HG02840 (cell line): ENCODE results near the gene GATA3.

ENCODE experiments used
- ATAC-seq: cut with Tn5 transposase; IDR thresholded peaks from one replicate; pipeline ENCODE4 v1.9.1; 2021; ENCODE audit warnings: mild to moderate bottlenecking, moderate library complexity, moderate number of reproducible peaks; ENCODE audit not compliant: unreplicated experiment, low FRiP score

The GATA3 gene

DNA sequence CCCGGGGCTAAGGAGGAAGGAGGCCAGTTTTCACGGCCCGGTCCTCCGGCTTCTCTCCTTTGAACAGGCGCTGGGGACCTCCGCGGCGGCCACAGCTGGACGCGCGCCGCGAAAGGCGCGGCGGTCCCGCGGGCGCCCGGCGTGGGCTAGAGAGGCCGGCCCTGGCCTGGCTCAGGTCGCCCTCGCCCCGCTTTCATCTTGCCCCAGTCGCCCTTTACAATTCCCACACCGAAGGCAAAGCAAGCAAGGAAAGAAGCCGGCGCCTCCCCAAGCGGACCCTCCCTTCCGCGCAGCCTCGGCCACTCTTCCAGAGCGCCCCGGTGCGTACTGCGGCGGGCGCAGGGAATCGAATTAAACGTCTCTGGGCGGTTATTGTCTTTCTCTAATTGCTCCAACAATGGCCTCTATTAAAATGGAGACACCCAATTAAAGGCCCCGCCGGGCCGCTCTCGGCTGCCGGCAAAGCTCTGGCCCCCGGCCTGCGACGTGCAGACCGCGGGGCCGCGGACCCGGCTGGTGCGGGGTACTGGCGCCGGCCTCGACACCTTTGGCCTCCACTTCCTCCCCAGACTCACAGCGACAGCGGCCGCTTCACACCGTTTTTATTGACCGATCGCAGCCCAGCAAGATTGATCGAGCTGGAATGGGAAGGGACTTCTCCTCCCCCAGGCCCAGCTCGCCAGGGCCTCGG, 4.5 kb upstream of the GATA3 start:
- ATAC-seq, result no peak

DNA sequence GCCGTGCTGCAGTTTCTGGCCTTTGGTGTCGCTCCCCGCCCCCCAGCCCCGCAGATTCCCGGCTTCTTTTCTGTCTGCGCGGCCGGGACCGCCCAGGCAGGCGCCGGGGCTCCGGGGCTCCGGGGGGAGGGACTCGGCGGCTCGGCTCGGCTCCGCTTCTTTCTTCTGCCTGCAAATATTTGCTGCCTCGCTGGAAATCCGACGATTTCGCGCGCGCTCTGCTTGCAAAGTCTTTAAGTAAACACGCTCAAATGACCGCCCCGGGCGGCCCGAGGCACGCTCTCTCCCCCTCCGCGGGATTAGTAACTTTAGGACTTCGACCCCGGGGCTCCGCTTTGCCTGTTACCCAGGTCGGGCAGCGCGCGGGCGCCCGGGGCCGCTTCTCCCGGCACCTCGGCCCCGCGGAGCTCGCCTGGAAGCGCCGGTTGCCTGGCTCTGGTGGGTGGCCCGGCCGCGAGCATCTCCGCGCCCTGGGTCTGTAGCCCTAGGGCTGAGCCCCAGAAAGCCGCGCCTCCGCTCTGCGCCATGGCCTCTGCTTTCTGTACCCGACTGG, 3.9 kb upstream of the GATA3 start:
- ATAC-seq, result no peak

DNA sequence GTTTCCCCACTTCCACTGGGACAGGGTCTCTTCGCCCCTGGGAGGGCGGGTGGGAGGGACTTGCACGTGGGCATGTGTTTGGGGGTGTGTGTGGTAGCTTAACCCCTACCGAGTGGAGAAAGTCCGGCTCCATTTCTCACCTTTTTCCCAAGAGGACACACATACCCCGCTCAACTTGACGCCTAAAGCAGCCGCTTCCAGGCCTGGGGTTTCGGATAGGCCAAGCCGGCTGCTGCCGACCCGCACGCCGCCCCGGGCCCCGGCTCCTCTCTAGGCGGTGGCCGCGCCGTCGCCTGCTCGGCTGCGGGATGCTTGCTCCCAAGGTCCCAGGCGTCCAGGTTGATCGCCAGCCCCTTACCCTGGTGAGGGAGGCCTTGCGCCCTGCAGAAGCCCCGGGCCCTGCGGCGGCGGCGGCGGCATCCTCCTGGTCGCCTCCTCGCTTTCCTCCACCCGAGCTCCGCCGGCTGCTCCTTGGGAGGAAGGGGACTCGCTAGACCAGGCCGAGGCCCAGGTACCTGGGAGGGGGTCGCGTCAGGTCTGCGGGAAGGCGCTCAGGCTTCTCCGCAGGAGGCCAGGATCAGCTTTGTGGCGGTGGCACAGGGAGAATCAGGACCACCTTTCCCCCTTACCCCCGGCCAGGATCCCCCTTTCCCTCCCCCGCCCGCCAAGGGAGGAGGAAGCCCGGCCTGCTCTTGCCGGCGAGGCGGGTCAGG, 3.2 kb upstream of the GATA3 start:
- no peak for ATAC-seq

DNA sequence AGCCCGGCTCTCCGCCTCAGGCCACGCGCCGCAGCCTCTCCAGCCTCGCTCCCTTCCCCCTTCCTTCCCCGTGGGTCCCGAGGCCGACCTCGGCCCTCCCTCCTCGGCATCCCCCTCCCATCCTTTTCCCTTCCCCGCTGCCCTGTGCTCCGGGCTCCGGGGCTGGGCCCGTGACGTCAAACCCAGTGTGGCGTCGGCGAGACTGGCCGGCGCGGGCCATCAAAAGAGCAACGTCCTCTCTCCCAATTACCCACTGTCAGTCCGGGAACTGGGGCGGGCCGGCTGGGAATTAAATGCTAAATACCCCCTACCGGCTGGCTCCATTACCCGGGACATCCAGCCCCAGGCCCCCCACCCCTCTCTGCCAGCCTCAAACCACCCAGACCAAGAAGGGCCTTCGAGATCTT, 2.6 kb upstream of the GATA3 start:
- ATAC-seq, result no peak

DNA sequence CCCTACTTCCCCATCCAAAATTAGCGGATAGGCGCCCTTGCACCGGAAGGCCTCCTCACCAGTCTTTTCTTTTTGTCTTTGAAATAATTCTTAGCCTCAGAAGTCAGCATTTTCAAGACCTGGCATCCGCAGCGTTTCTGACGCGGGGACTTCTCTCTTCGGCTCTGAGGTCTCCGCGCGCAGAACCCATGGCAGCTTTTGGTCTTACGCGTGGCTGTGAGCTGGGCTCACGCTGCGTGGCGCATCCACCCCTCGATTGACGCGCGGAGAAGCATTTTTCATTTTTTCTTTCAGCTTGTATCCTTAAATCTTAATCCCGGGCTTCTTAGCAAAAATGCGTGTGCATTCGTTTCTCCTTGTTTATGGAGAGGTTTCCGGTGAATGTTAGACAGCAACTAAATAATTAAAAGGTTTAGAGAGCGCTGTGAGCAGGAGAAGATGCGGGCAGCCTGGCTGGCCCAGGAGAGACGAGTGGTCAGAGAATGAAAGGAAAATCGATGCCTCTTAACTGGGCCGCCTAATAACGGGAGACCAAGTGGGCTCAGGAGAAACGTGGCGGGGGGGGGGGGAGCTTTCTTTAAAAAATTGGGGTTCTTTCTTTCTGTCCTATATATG, 2.0 kb upstream of the GATA3 start:
- no peak for ATAC-seq

DNA sequence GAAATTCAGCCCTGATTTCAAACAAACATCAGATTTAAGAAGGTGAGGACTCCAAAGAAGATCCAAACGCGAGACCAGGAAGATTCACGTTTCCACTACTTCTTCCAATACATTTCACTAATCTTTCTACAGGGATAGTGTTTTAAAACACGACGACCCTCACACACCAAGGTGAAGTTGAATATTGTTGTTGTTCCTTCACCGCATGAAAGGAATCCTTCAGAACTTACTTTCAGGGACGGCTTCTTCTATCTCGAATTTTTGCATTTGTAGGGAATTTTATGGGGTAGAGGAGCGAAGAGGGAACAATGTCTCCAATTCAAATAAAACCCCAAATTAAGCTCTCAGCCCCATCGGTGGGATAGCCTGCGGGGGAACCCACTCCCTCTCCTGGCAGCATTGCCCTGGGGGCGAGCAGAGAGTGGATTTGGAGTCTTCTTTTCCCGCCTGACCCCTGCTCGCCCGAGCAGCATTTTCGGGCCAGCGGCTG, 1.5 kb upstream of the GATA3 start:
- no peak for ATAC-seq

DNA sequence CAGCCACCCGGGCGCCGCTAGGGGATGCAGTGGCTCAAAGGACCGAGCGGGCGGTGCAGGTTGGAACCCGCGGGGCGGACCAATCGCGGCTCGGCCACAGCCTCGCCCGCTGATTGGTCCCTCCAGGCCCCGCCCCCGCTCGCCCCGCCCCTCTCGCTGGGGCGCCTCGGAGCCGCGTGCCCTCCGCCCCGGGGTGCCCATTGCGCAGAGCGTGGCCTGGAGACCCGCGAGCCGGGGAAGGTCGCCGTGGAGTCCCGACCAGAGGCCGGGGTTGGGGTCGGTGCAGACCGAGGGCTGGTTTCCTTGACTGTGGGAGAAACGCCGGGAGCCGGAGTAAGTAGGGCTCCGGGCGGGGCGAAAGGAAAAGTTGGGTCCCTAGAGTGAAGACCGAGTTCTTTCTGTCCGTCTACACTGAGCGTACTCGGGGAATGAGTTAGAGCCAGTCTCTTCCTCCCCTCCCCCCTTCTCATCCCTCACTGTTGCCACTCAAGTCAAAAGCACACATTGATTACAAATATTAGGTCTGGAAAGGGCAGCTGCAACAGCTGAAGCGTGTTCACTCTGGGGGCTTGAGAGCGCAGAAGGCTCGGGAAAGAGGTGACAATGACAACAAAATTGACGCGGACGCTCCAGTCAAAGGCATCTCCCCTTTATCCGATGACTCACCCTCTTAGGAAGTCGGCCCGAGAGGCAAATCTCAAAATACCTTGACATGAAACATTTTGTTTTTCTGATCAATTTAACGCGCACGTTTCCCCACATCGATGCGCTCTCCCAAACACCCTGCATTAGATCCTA, 843 bp upstream of the GATA3 start:
- ATAC-seq, result peak; percentile 55

DNA sequence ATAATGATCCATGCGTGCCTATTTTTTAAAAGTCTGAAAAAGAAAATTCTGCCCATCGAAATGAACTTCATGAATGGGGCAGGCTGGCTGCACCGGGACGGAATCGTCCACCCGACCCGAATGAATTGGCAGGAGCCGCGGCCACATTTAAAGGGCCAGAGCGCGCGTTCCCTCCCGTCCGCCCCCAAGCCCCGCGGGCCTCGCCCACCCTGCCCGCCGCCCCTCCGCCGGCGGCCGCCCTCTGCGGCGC, 319 bp upstream of the GATA3 start:
- ATAC-seq, result peak; percentile 2

DNA sequence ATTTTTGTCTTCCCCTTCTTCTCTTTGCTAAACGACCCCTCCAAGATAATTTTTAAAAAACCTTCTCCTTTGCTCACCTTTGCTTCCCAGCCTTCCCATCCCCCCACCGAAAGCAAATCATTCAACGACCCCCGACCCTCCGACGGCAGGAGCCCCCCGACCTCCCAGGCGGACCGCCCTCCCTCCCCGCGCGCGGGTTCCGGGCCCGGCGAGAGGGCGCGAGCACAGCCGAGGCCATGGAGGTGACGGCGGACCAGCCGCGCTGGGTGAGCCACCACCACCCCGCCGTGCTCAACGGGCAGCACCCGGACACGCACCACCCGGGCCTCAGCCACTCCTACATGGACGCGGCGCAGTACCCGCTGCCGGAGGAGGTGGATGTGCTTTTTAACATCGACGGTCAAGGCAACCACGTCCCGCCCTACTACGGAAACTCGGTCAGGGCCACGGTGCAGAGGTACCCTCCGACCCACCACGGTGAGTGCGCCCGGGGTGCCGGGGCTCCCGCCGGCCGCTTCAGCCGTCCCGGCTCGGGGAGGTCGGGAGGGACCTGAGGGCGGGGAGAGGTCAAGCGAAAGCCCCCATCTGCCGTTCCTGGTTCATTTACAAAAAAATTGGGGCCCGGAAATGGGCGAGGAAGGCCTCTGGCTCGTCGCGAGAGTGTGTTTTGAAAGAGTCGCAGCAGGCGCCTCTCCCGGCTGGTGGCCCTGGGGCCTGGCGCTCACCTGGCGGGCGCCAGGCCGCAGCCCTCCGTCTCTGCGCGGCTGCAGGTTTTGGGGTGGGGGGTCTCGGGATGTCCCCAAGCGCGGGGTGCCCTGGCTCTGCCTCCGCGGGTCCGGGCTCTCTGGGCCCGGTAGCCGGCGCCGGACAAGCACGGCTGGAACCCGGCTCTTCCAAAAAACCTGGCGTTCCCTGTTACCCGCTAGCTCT, 1.2 kb downstream of the GATA3 start:
- ATAC-seq, result no peak

DNA sequence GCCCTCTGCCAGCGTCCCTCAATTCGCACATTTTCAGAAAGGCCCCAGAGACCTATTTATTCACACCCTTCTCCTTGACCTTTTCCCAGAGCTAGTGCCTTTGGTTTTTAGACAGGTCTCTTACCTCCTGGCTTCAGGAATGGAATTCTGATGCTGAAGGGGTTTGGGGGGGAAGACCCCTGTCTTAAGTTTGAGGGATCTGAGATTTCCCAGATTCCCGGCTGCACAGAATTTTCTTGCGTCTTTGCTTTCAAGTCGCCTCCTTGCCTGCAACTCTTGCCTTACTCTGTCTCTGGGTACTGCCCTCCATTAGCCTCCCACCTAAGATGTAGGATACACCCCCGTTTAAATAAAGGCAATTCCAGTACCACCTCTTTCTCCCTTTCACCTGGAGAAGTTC, 1.9 kb downstream of the GATA3 start:
- no peak for ATAC-seq

DNA sequence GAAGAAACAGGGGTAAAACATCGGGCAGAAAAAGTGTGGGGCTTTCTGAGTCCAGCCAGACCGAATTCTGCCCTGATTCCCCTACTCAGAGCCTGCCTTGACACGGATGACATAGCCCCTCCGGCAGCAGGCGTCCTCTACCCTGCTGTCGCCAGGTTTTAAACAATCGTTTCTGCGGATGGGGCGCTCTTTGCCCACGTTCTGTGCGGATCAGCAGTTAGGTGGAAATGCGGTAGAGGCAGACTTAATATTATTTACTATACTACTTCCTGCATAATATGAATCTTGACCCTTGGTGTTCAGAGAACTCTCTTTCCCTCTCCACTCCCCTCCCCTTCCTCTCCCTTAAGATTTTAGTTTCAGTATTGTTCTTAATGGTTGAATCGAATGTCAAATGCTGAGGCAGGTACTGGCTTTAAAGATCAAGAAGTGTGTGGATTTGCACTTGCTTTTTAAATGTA, 2.4 kb downstream of the GATA3 start:
- peak; percentile 24 for ATAC-seq

DNA sequence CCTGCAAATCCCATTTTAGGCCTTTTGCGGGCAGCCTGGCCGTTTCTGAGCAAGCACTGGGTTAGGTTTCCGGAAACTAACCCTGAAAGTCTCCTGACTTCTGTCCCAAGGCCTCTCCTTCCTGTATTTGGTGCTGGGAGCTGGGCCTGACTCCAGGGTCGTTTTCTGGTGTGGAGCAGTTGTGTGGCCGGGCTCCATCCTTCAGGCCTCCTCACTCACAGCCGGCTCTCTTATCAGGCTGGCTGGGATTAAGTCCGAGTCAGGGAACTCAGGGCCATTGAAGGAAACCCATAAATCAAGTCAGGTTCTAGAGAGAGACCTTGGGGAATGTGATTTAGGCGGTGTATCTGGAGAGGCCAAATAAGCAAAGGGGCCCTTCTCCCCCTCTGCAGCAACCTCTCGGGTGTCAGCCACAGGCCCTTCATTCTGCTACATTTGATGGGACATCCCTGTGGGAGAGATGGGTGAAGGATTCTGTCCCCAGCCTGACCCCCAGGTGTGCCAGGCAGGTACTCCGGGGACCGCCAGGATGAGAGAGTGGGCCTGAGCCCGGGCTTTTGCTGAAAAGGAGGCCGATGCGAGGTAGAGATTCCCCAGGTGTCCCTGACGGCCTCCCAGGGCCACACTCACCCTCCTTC, 3.3 kb downstream of the GATA3 start:
- no peak for ATAC-seq

DNA sequence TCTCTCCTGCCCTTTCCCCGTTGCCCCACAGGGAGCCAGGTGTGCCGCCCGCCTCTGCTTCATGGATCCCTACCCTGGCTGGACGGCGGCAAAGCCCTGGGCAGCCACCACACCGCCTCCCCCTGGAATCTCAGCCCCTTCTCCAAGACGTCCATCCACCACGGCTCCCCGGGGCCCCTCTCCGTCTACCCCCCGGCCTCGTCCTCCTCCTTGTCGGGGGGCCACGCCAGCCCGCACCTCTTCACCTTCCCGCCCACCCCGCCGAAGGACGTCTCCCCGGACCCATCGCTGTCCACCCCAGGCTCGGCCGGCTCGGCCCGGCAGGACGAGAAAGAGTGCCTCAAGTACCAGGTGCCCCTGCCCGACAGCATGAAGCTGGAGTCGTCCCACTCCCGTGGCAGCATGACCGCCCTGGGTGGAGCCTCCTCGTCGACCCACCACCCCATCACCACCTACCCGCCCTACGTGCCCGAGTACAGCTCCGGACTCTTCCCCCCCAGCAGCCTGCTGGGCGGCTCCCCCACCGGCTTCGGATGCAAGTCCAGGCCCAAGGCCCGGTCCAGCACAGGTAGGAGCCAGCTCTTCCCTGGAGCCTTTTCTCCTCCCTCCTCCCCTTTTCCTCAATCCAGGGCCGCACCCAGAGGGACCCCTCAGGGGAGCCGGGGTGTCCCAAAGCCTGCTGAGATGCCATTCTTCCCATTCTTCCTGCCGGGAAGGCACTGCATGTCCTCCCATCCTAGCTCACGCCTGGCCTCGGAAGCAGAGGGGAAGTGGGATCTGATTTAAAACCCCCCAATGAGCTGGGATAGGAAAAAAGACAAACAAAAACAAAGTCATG, 4.0 kb downstream of the GATA3 start:
- no peak for ATAC-seq

DNA sequence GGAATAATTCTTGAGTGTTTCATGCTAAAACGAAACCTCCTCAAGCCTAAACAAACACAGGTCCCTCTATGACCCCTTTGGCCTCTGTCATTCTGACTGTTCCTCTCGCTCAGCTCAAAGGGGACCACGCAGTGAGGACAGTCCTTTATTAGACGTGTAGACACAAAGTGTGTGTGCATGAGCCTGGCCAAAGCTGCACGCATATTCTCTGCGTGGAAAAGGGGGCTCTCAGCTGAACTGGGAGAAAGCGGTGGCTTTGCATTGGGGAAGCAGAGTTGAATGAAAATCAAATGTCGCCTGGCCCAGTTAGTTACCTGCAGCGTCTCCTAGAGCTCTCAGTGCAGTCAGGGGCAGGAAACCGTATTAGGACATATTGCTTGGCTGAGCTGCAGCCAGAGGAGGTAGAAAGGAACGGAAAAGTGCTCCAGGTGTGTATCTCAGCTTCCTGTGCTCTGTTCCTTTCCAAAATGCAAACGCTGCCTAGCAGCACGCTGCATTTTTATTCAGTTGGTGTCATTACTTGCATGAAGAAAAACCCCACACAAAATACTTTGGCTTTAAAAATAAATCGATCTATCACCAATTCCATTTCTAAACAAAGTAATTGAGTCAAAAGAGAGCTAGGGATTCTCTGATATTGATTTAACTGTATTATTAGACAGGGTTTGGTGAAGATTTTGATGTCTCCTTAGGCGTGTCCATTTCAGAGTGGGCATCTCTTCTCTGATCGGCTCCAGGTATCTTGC, 4.9 kb downstream of the GATA3 start:
- ATAC-seq, result no peak

DNA sequence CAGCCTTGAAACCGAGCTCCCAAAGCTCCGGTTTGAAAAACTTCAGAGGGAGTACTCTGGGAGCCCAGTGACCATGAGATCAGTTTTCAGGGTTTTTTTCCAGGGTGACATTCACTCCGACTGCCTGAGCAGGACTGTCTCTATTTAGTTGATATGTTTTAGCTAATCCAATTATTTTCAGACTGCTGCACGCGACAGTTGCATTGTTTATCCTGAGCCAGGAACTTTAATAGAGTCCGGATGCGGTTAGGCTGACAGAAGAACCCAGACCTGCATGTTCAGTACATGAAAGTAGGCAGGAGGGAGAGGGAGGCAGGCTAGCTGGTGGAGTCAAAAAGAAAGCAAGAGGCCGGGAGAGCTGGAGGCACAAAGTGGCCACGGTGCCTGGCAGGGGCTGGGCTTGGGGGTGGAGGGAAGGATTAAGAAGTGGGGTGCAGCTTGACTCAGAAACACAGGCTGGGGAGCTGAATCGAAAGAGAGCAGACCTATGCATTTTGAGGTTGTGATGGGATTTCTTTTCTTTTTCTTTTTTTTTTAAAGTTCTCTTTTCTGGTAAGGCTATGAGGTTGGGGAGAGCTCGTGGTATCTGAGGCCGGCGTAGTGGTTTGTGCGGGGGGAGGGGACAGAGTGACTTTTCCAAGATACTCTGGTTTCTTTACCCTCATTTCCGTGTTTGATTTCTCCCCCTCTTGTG, 5.7 kb downstream of the GATA3 start:
- ATAC-seq, result no peak

DNA sequence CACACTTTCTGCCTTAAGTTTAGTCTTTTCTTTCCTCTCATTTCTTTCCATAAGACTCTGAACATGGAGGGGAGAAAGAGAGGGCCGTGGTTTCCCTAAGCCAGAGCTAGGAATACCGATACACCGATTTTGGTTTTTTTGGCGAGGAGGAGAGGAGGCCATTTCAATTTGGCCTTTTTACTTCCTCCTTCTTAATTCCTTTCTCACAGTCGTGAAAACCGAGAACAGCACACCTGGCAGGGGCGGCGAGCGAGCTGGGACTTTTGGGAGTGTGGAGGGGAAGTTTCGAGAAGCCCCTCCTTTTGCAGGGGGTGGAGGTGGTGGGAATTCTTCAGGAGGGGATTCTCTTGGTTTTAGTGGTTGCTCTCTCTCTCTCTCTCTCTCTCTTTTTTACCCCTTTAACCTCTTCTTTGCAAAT, 6.2 kb downstream of the GATA3 start:
- no peak for ATAC-seq
